Measurements from ENCODE around the gene SCYL2. TPM values are rescaled to one million over a fixed set of nuclear protein-coding genes. Genes with fewer than 3 reads are reported as not detected.
"Not testable (repeated sequence)": the region's sequence is repeated elsewhere in the genome, so short reads cannot be mapped to it uniquely, and the experiment has no call there.

SCYL2 gene
- total RNA-seq, 1 experiment from 2014 or later, result 41.4 TPM

DNA sequence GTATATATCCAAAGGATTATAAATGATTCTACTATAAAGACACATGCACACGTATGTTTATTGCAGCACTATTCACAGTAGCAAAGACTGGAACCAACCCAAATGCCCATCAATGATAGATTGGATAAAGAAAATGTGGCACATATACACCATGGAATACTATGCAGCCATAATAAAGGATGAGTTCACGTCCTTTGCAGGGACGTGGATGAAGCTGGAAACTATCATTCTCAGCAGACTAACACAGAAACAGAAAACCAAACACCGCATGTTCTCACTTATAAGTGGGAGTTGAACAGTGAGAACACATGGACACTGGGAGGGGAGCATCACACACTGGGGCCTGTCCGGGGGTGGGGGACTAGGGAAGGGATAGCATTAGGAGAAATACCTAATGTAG is 41.2 kb downstream of the SCYL2 start:
- H4K5ac ChIP-seq (ENCODE audit: insufficient read length, low read depth, low read length); H4K8ac ChIP-seq (replicated peaks; ENCODE audit: insufficient read length, low read depth, low read length); H4K20me1 ChIP-seq (ENCODE audit: control insufficient read depth, insufficient read depth, insufficient read length); H3K9me3 ChIP-seq (ENCODE audit: control insufficient read depth, low read depth, low read length); H2AFZ ChIP-seq (ENCODE audit: low read length); DNase-seq; H3K23ac ChIP-seq (ENCODE audit: insufficient read length, low read depth, low read length); H3K4me1 Mint-ChIP-seq; H3K18ac ChIP-seq (ENCODE audit: insufficient read length, low read depth, low read length); H3K14ac ChIP-seq (ENCODE audit: insufficient read depth, low read length); H2BK5ac ChIP-seq (ENCODE audit: insufficient read length, low read length); H3K27ac Mint-ChIP-seq; H2BK120ac ChIP-seq (ENCODE audit: low read depth, low read length, poor library complexity, severe bottlenecking); H3K9ac ChIP-seq (ENCODE audit: extremely low read depth, insufficient read length, low read length); H3T11ph ChIP-seq (ENCODE audit: low read length); H2BK20ac ChIP-seq (ENCODE audit: low read depth, low read length, poor library complexity, severe bottlenecking); H3K79me2 ChIP-seq (ENCODE audit: insufficient read depth, low read length); H3K4ac ChIP-seq (ENCODE audit: low read depth, low read length); H3K4me3 Mint-ChIP-seq; H3K56ac ChIP-seq (ENCODE audit: insufficient read length, low read depth, low read length); H4K91ac ChIP-seq (ENCODE audit: insufficient read length, low read depth, low read length); H2BK15ac ChIP-seq (ENCODE audit: low read depth, low read length); H3K27ac ChIP-seq (ENCODE audit: insufficient read length, low read depth, low read length); H3K27me3 ChIP-seq (ENCODE audit: insufficient read depth, low read length); H3K23me2 ChIP-seq (ENCODE audit: insufficient read length, low read depth, low read length, poor library complexity, severe bottlenecking); H2AK5ac ChIP-seq (ENCODE audit: insufficient read length, low read length); H2BK12ac ChIP-seq (ENCODE audit: insufficient read length, low read depth, low read length); H3K4me1 ChIP-seq (ENCODE audit: insufficient read depth, low read length); H3K79me1 ChIP-seq (ENCODE audit: insufficient read depth, low read depth, low read length, poor library complexity, severe bottlenecking); H3K4me2 ChIP-seq (ENCODE audit: insufficient read depth, insufficient read length, low read length); H3K27me3 Mint-ChIP-seq (ENCODE audit: low read depth): not testable (repeated sequence)
- H3K9me3 Mint-ChIP-seq, result peaks cover 27 to 31% of the 10 kb centered on the region in 2 experiments
- no CpG with 5 or more reads among the region's 5 CpGs for WGBS (ENCODE audit: extremely low coverage, insufficient read length, low lambda C conversion rate)
- H3K36me3 Mint-ChIP-seq (ENCODE audit: insufficient read depth in 1 of 3, low read depth in 3 of 3), result peaks cover 39 to 60% (median 53%) of the 10 kb centered on the region in 3 experiments

All from H9 (cell line).